ENCODE data around the gene DNAJC7.

- TF ChIP-seq CTCF (IDR thresholded peaks at IDR 0.05) (no peak), POLR2AphosphoS5 (IDR thresholded peaks at IDR 0.05) (no peak)
Measured at GRCh38 chr17:41943492-41943891, 73.7 kb downstream of the DNAJC7 start.

All from stomach (tissue), 4 donors.